Fibroblast of pulmonary artery (primary cell): Measurements from ENCODE around the gene SLC22A23.
A peak's percentile ranks its signal among the peaks of the same experiment; 100 is the strongest.

Source experiments
- DNase-seq: peaks from one replicate; pipeline ENCODE4 v3.0.0-alpha.2; 2010; ENCODE audit warnings: low read depth
- H3K4me3 ChIP-seq: replicated peaks from 2 replicates; pipeline ENCODE4 v1.5.1; 2011; ENCODE audit warnings: low read depth, mild to moderate bottlenecking, control low read depth, low read length, moderate library complexity
- TF ChIP-seq, protein P1 (sequence below): IDR thresholded peaks from 2 replicates; pipeline ENCODE4 v1.5.1; 2011; ENCODE audit warnings: mild to moderate bottlenecking, control low read depth, low read length, inconsistent platforms; ENCODE audit errors: missing control alignments

The SLC22A23 gene

DNA sequence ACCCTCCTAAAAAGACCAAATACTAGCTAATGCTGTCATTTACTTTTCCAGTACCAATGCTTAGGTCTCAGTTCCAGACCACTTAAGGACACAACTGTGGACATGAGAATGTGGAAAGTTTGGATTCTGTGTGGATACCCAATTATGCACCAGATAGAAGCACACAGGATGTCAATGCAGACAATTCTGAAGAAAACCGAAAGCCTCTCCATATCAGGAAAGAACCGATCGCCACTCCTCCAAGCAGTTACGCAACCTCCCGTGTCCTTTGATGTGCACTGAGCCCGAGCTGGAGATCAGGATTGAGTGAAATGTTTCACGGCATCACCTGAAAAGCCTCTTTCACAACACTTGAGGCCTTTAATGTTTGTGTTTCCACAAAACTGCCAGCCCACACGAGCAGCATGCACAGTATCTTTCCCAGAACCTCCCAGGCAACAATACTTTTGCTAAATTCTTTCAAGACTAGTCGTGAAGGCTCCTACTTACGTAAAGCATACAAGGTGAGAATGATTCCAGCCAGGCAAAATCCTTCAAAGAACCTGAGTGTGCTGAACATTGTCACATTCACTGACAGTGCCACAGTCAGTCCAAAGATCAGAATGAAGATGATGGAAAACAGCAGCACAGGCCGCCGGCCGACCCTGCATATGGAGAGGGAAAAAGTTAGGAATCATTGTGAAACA lies 47.0 kb downstream of the SLC22A23 start:
- DNase-seq: peak; percentile 17
- TF ChIP-seq, protein P1, sequence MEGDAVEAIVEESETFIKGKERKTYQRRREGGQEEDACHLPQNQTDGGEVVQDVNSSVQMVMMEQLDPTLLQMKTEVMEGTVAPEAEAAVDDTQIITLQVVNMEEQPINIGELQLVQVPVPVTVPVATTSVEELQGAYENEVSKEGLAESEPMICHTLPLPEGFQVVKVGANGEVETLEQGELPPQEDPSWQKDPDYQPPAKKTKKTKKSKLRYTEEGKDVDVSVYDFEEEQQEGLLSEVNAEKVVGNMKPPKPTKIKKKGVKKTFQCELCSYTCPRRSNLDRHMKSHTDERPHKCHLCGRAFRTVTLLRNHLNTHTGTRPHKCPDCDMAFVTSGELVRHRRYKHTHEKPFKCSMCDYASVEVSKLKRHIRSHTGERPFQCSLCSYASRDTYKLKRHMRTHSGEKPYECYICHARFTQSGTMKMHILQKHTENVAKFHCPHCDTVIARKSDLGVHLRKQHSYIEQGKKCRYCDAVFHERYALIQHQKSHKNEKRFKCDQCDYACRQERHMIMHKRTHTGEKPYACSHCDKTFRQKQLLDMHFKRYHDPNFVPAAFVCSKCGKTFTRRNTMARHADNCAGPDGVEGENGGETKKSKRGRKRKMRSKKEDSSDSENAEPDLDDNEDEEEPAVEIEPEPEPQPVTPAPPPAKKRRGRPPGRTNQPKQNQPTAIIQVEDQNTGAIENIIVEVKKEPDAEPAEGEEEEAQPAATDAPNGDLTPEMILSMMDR: no peak
- no peak overlapping the region for H3K4me3 ChIP-seq

DNA sequence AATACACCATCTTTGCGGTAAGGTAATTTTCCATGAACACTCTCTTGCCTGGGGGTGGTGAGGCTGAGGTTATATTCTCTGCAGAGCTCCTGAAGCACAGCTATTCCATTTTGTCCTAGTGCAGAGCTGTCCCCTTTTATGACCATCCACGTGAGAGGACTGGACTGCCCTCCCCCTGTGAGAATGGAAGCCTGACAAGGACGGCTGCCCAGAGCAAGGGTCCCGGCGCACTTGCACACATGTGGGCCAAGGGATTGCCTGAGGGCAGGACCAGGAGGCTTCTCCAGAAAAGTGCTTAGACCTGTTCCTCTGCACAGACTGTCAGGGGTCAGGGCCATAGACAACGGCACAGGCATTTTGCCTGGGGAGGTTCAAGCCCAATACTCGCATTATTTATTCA lies 48.2 kb downstream of the SLC22A23 start:
- TF ChIP-seq, protein P1: no peak
- no peak for DNase-seq
- H3K4me3 ChIP-seq: no peak overlapping the region

DNA sequence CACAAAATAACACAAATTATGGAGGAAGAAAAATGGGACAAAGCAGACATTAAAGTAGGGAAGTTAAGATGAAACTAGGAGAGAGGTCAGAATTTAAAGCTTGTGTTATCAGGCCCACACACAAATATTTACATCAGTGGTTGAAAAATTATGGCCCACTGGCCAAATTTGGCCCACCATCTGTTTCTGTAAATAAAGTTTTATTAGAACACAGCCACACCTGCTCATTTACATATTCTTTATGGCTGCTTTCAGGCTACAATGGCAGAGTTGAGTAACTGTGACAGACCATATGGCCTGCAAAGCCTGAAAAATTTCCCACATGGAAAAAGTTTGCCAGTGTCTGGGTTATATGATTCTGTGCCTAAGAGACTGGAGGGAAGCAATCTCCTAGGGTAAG lies 49.0 kb downstream of the SLC22A23 start:
- TF ChIP-seq, protein P1: no peak
- no peak for DNase-seq
- no peak overlapping the region for H3K4me3 ChIP-seq

DNA sequence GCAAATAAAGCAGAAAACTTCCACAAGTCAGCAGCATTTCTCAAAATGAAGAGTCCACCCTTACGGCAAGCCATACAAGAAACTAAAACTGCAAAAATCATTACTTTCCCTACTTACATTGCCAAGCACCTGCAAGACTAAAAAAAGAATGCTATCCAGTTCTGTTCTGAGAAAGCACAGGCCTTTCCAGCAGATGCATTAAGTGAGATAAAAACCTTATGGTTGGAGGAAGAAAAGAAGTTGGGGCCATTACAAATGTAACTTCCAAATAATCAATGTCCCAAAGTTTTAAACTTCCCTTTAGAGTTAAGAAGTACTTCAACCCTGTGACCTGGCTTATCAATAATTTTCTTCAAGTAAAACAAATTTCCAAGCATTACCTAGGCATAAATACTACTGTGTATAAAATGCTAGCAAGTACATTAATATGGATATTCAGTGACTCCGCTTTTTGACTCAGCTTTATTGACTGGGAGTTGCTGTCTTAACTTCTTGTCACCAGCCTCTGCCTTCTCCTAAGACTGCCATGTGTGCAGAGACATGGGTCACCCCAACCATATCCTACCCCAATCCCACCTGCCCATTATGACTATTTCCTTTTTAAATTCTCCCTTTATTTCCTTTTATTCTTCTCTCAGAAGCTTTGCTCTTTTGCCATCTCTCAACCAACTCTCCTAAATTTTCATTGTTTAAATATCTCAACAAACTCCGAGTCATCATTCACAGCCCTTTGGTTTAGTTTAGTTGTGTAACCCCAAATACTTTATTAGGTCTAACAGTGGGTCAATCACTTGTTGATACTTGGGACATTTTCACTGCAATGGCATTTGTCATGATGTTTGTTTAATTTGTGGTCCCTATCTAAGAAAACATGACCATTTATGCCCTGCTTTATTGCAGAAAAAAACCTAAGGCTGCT lies 49.7 kb downstream of the SLC22A23 start:
- no peak for DNase-seq
- no peak overlapping the region for H3K4me3 ChIP-seq
- TF ChIP-seq, protein P1: no peak

DNA sequence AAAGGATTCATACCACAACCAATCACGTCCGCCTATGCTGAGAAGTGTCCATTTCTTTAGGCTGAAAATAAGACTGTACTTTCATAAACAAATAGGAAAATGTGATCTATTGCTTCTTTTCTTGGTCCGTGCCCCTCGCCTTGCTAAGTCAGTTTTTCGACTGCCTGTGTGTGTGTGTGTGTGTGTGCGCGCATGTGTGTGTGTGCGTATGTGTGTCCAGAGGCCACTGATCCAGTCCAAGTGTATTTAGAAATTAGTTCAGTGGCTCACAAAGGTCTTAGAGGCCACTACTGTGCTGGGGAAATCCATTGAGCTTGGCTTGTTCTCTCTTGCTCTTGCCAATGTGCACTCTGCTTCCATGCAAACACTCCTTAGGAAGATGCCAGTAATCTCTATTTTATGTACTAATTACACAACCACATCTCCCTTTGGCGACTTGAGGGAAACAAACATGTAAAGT lies 50.5 kb downstream of the SLC22A23 start:
- TF ChIP-seq, protein P1: no peak
- no peak overlapping the region for H3K4me3 ChIP-seq
- DNase-seq: no peak

DNA sequence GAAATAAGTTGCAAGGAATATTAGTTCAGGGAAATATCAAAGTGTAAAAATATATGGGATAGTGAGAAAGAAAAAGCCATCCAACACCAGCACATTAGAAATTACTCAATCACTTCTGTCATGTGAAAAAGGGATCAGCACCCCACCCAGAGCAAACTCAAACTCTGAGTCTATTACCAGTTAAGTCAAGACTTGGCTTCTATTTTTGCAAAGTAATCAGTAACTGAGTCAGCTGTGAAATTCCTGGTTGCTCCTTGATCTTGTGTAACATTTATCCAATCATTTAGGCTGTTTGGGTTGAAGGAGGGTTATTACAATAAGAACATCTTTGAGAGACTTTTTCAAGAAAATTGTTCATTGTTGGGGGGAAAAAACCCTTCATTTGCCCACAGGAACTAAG lies 51.2 kb downstream of the SLC22A23 start:
- TF ChIP-seq, protein P1: no peak
- no peak overlapping the region for H3K4me3 ChIP-seq
- peak; percentile 76 for DNase-seq
